HG03432 (cell line): ENCODE data around the gene RRP1B.
A peak's percentile ranks its signal among the peaks of the same experiment; 100 is the strongest.
"Not testable (repeated sequence)": the region's sequence is repeated elsewhere in the genome, so short reads cannot be mapped to it uniquely, and the experiment has no call there.

Source experiments
- ATAC-seq: cut with Tn5 transposase; IDR thresholded peaks from one replicate; pipeline ENCODE4 v1.9.1; 2021; ENCODE audit warnings: mild to moderate bottlenecking, moderate library complexity; ENCODE audit not compliant: unreplicated experiment

The RRP1B gene

GRCh38 chr21:43659136-43660000, at the start of gene RRP1B, which contains the start of gene HSF2BP:
Gene RRP1B, plus strand, starts transcription at chr21:43659560. Its CDS starts 105 bp downstream, at chr21:43659665.
Gene HSF2BP, minus strand, starts transcription at chr21:43659488. Its CDS starts 1,392 bp downstream, at chr21:43658096.
- ATAC-seq, result peak; percentile 83

- ATAC-seq, result no peak
Observed at GRCh38 chr21:43611598-43612369, 47.6 kb upstream of the RRP1B start.

- no peak for ATAC-seq
Observed at GRCh38 chr21:43613755-43614638, 45.4 kb upstream of the RRP1B start.

GRCh38 chr21:43614839-43615238, 44.5 kb upstream of the RRP1B start:
- ATAC-seq, result no peak

GRCh38 chr21:43616861-43617260, 42.5 kb upstream of the RRP1B start:
- not testable (repeated sequence) for ATAC-seq

- no peak for ATAC-seq
Observed at GRCh38 chr21:43618940-43619339, 40.4 kb upstream of the RRP1B start.

GRCh38 chr21:43619344-43619743, 40.0 kb upstream of the RRP1B start:
- no peak for ATAC-seq

- ATAC-seq, result no peak
Observed at GRCh38 chr21:43619856-43620255, 39.5 kb upstream of the RRP1B start.

- no peak for ATAC-seq
Observed at GRCh38 chr21:43622796-43623195, 36.6 kb upstream of the RRP1B start.

GRCh38 chr21:43623588-43623987, 35.8 kb upstream of the RRP1B start:
- no peak for ATAC-seq

- no peak for ATAC-seq
Observed at GRCh38 chr21:43624339-43624738, 35.0 kb upstream of the RRP1B start.

GRCh38 chr21:43626390-43626789, 33.0 kb upstream of the RRP1B start:
- no peak for ATAC-seq

- no peak for ATAC-seq
Observed at GRCh38 chr21:43627527-43627926, 31.8 kb upstream of the RRP1B start.

GRCh38 chr21:43631411-43632107, 27.8 kb upstream of the RRP1B start:
- ATAC-seq, result no peak

- ATAC-seq, result no peak
Observed at GRCh38 chr21:43632373-43632905, 26.9 kb upstream of the RRP1B start.

- no peak for ATAC-seq
Observed at GRCh38 chr21:43634618-43635017, 24.7 kb upstream of the RRP1B start.

GRCh38 chr21:43635436-43635835, 23.9 kb upstream of the RRP1B start:
- no peak for ATAC-seq

GRCh38 chr21:43637530-43638158, 21.7 kb upstream of the RRP1B start:
- no peak for ATAC-seq
